Cortex of kidney (tissue), 1 donor: ENCODE measurements around the gene APBA2.

ENCODE experiments used
- DNase-seq: peaks from one replicate; lab custom pipeline; 2025; lab: John Stamatoyannopoulos, UW

APBA2 gene

GRCh38 chr15:28935316-28935715 is 49.5 kb downstream of the APBA2 start:
- DNase-seq, result no peak

- no peak for DNase-seq
Observed at GRCh38 chr15:28936081-28936480, 50.3 kb downstream of the APBA2 start.

- no peak for DNase-seq
Observed at GRCh38 chr15:28936481-28936881, 50.7 kb downstream of the APBA2 start.

- no peak for DNase-seq
Observed at GRCh38 chr15:28937271-28937670, 51.5 kb downstream of the APBA2 start.

GRCh38 chr15:28942046-28942445 is 56.3 kb downstream of the APBA2 start:
- DNase-seq, result no peak

GRCh38 chr15:28942571-28942970 is 56.8 kb downstream of the APBA2 start:
- no peak for DNase-seq

GRCh38 chr15:28943146-28943545 is 57.4 kb downstream of the APBA2 start:
- no peak for DNase-seq

GRCh38 chr15:28943611-28944230 is 57.9 kb downstream of the APBA2 start:
- no peak for DNase-seq

GRCh38 chr15:28944286-28944685 is 58.5 kb downstream of the APBA2 start:
- no peak for DNase-seq

- no peak for DNase-seq
Observed at GRCh38 chr15:28944696-28945300, 59.0 kb downstream of the APBA2 start.

GRCh38 chr15:28945626-28946230 is 60.0 kb downstream of the APBA2 start:
- DNase-seq, result no peak

GRCh38 chr15:28946803-28947202 is 61.0 kb downstream of the APBA2 start:
- DNase-seq, result no peak

GRCh38 chr15:28947221-28947674 is 61.5 kb downstream of the APBA2 start:
- no peak for DNase-seq

GRCh38 chr15:28948036-28948435 is 62.3 kb downstream of the APBA2 start:
- no peak for DNase-seq

- DNase-seq, result no peak
Observed at GRCh38 chr15:28950916-28951315, 65.1 kb downstream of the APBA2 start.

- DNase-seq, result no peak
Observed at GRCh38 chr15:28952666-28953491, 67.1 kb downstream of the APBA2 start.

- DNase-seq, result no peak
Observed at GRCh38 chr15:28953573-28954195, 67.9 kb downstream of the APBA2 start.

GRCh38 chr15:28954466-28955159 is 68.8 kb downstream of the APBA2 start:
- DNase-seq, result no peak

GRCh38 chr15:28955160-28955992 is 69.6 kb downstream of the APBA2 start:
- no peak for DNase-seq

GRCh38 chr15:28955993-28956421 is 70.2 kb downstream of the APBA2 start:
- DNase-seq, result no peak

- DNase-seq, result no peak
Observed at GRCh38 chr15:28956491-28956890, 70.7 kb downstream of the APBA2 start.
